K562 (cell line): ENCODE measurements around the gene USP15. TPM values are rescaled to one million over a fixed set of nuclear protein-coding genes. Genes with fewer than 3 reads are reported as not detected.
A peak's percentile ranks its signal among the peaks of the same experiment; 100 is the strongest.

ENCODE experiments used
- ATAC-seq: fragments of 200-7000 bp; cut with Tn5 transposase; 3 replicates; pipeline ENCODE4 v1.9.1; 2020; ENCODE audit warnings: moderate library complexity
- BruUV-seq: library from RNA; stranded (reverse); fragments of 400-500 nt; replicated peaks from 2 replicates; lab custom pipeline; 2021; lab: Mats Ljungman, UMichigan
- CTCF ChIA-PET: fragments of 300-600 bp; formaldehyde crosslinking; extraction: SDS; loops from one replicate; lab custom pipeline; 2021; ENCODE audit warnings: low intra/inter-chr PET ratio; lab: Yijun Ruan, JAX
- POLR2A ChIA-PET: fragments of 300-600, 350-650 bp; sonication (Branson Sonifier 250); formaldehyde crosslinking; extraction: SDS; loops from one replicate; lab custom pipeline; 2021; ENCODE audit warnings: antibody characterized with exemption, inconsistent platforms; lab: Yijun Ruan, JAX
- DNase-seq, 4 experiments: peaks; one replicate each; pipeline versions ENCODE4 v3.0.0 to v3.0.0-alpha.2; 2011 to 2018; ENCODE audit warnings: low spot score in 3 of 4, mixed read lengths in 3 of 4; ENCODE audit errors: extremely low read depth in 1 of 4
- FAIRE-seq: peaks from 2 replicates; lab custom pipeline; 2011; peaks lifted over from hg19 to GRCh38; lab: Jason Lieb, UNC
- H2AFZ ChIP-seq: 2 replicates; pipeline ENCODE4 v1.6.0; 2011; ENCODE audit warnings: low read depth, low read length, control low read depth, inconsistent platforms
- H3K27ac ChIP-seq: fragments of 200-600 bp; 3 replicates; pipeline ENCODE4 v1.8.0; 2011; ENCODE audit warnings: low read depth, mild to moderate bottlenecking, control low read depth, inconsistent platforms, low read length, moderate library complexity, mixed read lengths; ENCODE audit errors: extremely low read depth
- H3K27me3 ChIP-seq, 2 experiments: fragments of 300-600 bp in 1 of 2; 2 replicates in 1 of 2; 3 replicates in 1 of 2; pipeline versions ENCODE4 v1.6.0 to v1.8.0; 2011; ENCODE audit warnings: inconsistent platforms in 2 of 2, low read length in 2 of 2, mild to moderate bottlenecking in 1 of 2, mixed read lengths in 1 of 2, moderate library complexity in 1 of 2; ENCODE audit not compliant: control insufficient read depth in 2 of 2, insufficient read depth in 2 of 2
- H3K36me3 ChIP-seq: fragments of 300-600 bp; 3 replicates; pipeline ENCODE4 v1.8.0; 2011; ENCODE audit warnings: mild to moderate bottlenecking, low read length, inconsistent platforms; ENCODE audit not compliant: control insufficient read depth, insufficient read depth
- H3K4me1 ChIP-seq, 2 experiments: fragments of 200-600 bp in 1 of 2; replicated peaks in 1 of 2; 2 replicates in 1 of 2; 3 replicates in 1 of 2; pipeline versions ENCODE4 v1.5.1 to v1.8.0; 2011; ENCODE audit warnings: inconsistent platforms in 2 of 2, low read length in 2 of 2, mild to moderate bottlenecking in 1 of 2, mixed read lengths in 1 of 2, moderate library complexity in 1 of 2; ENCODE audit not compliant: control insufficient read depth in 2 of 2, insufficient read depth in 2 of 2
- H3K4me2 ChIP-seq: 2 replicates; pipeline ENCODE4 v1.6.1; 2011; ENCODE audit warnings: low read length, control low read depth, inconsistent platforms, mixed read lengths; ENCODE audit not compliant: insufficient read depth
- H3K4me3 ChIP-seq: fragments of 200-600 bp; sonication (generic), shearing (Covaris generic); 2 replicates; pipeline ENCODE4 v1.5.1; 2016; ENCODE audit warnings: control low read depth, inconsistent platforms
- H3K79me2 ChIP-seq: fragments of 200-600 bp; 3 replicates; pipeline ENCODE4 v1.8.0; 2011; ENCODE audit warnings: low read length, inconsistent platforms; ENCODE audit not compliant: control insufficient read depth, insufficient read depth
- H3K9ac ChIP-seq, 2 experiments: 2 replicates each; pipeline versions ENCODE4 v1.6.0 to v1.6.1; 2011; ENCODE audit warnings: low read depth in 2 of 2, low read length in 2 of 2, control low read depth in 1 of 2, inconsistent platforms in 1 of 2, mild to moderate bottlenecking in 1 of 2, mixed read lengths in 1 of 2; ENCODE audit not compliant: insufficient read depth in 1 of 2
- H3K9me1 ChIP-seq: one replicate; pipeline ENCODE4 v1.6.0; 2011; ENCODE audit warnings: inconsistent platforms, mild to moderate bottlenecking, low read length, moderate library complexity; ENCODE audit not compliant: control insufficient read depth, insufficient read depth
- H3K9me3 ChIP-seq: replicated peaks from 2 replicates; pipeline ENCODE4 v1.5.1; 2011; ENCODE audit warnings: low read depth, low read length, inconsistent platforms; ENCODE audit not compliant: control insufficient read depth, insufficient read depth
- H4K20me1 ChIP-seq: replicated peaks from 2 replicates; pipeline ENCODE4 v1.6.1; 2011; ENCODE audit warnings: low read length, inconsistent platforms, mixed read lengths; ENCODE audit not compliant: control insufficient read depth, insufficient read depth
- ARID1B ChIP-seq: fragments of 450-650 bp; IDR thresholded peaks from 2 replicates; pipeline ENCODE4 v1.6.1; 2016; ENCODE audit warnings: antibody characterized with exemption, mild to moderate bottlenecking, inconsistent platforms
- GTF2F1 ChIP-seq: IDR thresholded peaks from 2 replicates; pipeline ENCODE4 v1.6.1; 2011; ENCODE audit warnings: low read depth, low read length, improper control_type of control experiment
- HDAC3 ChIP-seq: fragments of 450-650 bp; IDR thresholded peaks from 2 replicates; pipeline ENCODE4 v1.6.1; 2018; ENCODE audit warnings: borderline replicate concordance, mild to moderate bottlenecking, moderate library complexity; ENCODE audit not compliant: partially characterized antibody
- KDM1A ChIP-seq, 2 experiments: fragments of 450-650 bp; IDR thresholded peaks; 2 replicates each; pipeline ENCODE4 v1.6.1; 2016; ENCODE audit warnings: mild to moderate bottlenecking in 2 of 2
- MAFF ChIP-seq: IDR thresholded peaks from 2 replicates; pipeline ENCODE4 v1.6.1; 2012; ENCODE audit warnings: low read length, improper control_type of control experiment
- MEF2D ChIP-seq: conservative IDR thresholded peaks from 2 replicates; pipeline ENCODE4 v1.6.1; 2016; ENCODE audit warnings: low read depth, missing genetic modification characterization, missing compliant biosample characterization
- MTF1 ChIP-seq: fragments of 250-450 bp; sonication (Bioruptor Pico); IDR thresholded peaks from 2 replicates; pipeline ENCODE4 v1.9.0; 2021; ENCODE audit warnings: moderate library complexity, mild to moderate bottlenecking, inconsistent platforms, borderline replicate concordance
- MYC ChIP-seq, 2 experiments: fragments of 250-450 bp in 1 of 2; sonication (Bioruptor Pico) in 1 of 2; IDR thresholded peaks; 2 replicates each; pipeline versions ENCODE4 v1.5.1 to v1.6.1; 2012 to 2021; ENCODE audit warnings: low read depth in 2 of 2, borderline replicate concordance in 1 of 2, improper control_type of control experiment in 1 of 2, low read length in 1 of 2, mild to moderate bottlenecking in 1 of 2, moderate library complexity in 1 of 2
- POLR2H ChIP-seq: IDR thresholded peaks from 2 replicates; pipeline ENCODE4 v1.6.1; 2016; ENCODE audit warnings: missing genetic modification characterization, low read depth, mild to moderate bottlenecking, control low read depth, missing compliant biosample characterization, moderate library complexity
- TARDBP ChIP-seq: fragments of 450-650 bp; IDR thresholded peaks from 2 replicates; pipeline ENCODE4 v1.6.1; 2016
- YBX1 ChIP-seq: fragments of 450-650 bp; IDR thresholded peaks from 2 replicates; pipeline ENCODE4 v1.7.1; 2016; ENCODE audit warnings: mild to moderate bottlenecking
- ZC3H8 ChIP-seq: fragments of 450-650 bp; IDR thresholded peaks from 2 replicates; pipeline ENCODE4 v1.6.1; 2017
- ZKSCAN8 ChIP-seq: fragments of 200-800 bp; sonication (Bioruptor generic); IDR thresholded peaks from 2 replicates; pipeline ENCODE4 v1.6.1; 2016; ENCODE audit warnings: missing genetic modification characterization, missing compliant biosample characterization
- ZNF212 ChIP-seq: fragments of 450-650 bp; formaldehyde crosslinking; IDR thresholded peaks from 2 replicates; pipeline ENCODE4 v1.4.0; 2020; ENCODE audit warnings: mild to moderate bottlenecking
- ZNF253 ChIP-seq: fragments of 250-450 bp; sonication (Bioruptor Pico); conservative IDR thresholded peaks from 2 replicates; pipeline ENCODE4 v1.6.1; 2021; ENCODE audit warnings: mild to moderate bottlenecking
- WGBS: fragments of 100-300 bp; shearing (Covaris generic); methylation state at CpG from one replicate; pipeline ENCODE4 v1.1.6; 2016; ENCODE audit warnings: low coverage, mixed read lengths; ENCODE audit not compliant: insufficient coverage; ENCODE audit errors: missing lambda C conversion rate; 5-methylcytosine and 5-hydroxymethylcytosine counted together
- in situ Hi-C: fragments of 300-500 bp; cut with MboI; formaldehyde crosslinking; loops from 4 replicates; pipeline ENCODE4 v1.15.0; 2018; ENCODE audit warnings: inconsistent platforms, mixed read lengths
- intact Hi-C: fragments of 100-400 bp; cut with micrococcal nuclease; formaldehyde crosslinking; loops from 2 replicates; pipeline ENCODE4 v1.14.2; 2022
- polyA plus RNA-seq, 8 experiments: library from polyadenylated mRNA; depleted of rRNA in 4 of 8; stranded (reverse) in 5 of 8; unstranded in 3 of 8; fragments of >200 nt; fragmentation: Nextera tagmentation in 2 of 8; fragmentation: Illumina TruSeq in 1 of 8; extraction: Ambion mirVana in 2 of 8; extraction: Trizol in 1 of 8; gene quantifications; 2 replicates each; pipeline versions ENCODE4 v1.2.1 to v1.2.3, GENCODE V29; 2011 to 2014; ENCODE audit warnings: inconsistent platforms in 1 of 8, missing spikeins in 1 of 8
- total RNA-seq, 7 experiments: library from RNA; depleted of rRNA in 6 of 7; stranded (reverse); fragments of >200 nt in 6 of 7; fragmentation: Illumina TruSeq in 2 of 7; extraction: Trizol in 2 of 7; gene quantifications; 2 replicates each; pipeline versions ENCODE4 v1.2.1 to v1.2.3, GENCODE V29; 2011 to 2021; ENCODE audit warnings: low replicate concordance in 1 of 7
- TF ChIP-seq, protein P1 (sequence below): IDR thresholded peaks from 2 replicates; pipeline ENCODE4 v1.6.1; 2011; ENCODE audit warnings: borderline replicate concordance, low read depth, mild to moderate bottlenecking, moderate library complexity, low read length; ENCODE audit not compliant: insufficient read depth, poor library complexity, severe bottlenecking

Gene USP15
- total and polyA plus RNA-seq, 9 of the 15 experiments (the other 6 are each of a cell fraction or from before 2014, with no cell fraction given), result 140 to 272 (median 182) TPM

DNA sequence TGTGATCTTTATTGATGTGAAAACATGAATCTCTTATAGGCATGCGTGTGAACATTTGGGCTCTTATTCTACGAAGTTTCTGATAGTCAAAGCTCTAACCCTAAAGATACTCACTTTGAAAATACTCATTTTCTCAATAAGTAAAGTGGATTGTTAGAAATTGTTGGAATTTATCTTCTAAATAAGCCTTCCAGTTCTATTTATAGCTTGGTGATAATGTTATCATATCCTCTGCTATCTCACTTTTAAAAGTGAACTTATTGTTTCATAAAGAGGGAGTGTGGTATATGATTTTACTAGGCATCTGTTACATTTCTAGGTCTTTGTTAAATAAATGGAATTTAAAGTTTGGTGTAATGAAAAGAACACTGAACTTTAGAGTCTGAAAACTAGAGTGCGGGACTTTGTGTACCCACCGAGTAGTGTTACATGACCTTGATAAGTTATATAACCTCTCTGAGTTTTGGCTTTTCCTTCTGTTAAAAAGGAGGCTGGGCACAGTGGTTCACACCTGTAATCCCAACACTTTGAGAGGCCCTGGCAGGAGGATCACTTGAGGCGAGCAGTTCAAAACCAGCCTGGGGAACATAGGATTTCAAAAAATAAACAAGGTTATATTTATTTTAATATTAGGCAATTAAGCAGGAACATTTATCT is 13.6 kb downstream of the USP15 start:
- in situ Hi-C loops, result no loop called here

More for the DNA sequence above, 13.6 kb downstream of the USP15 start:
- FAIRE-seq (no peak), ATAC-seq (peak; percentile 4; the same call in 1 of the 3 replicates), DNase-seq (no peak)
- Histone ChIP-seq H3K27me3 (no peaks in the 10 kb centered on the region), H3K79me2 (peaks cover 100% of the 10 kb centered on the region), H3K9me3 (no peaks in the 10 kb centered on the region), H4K20me1 (peaks cover 47% of the 10 kb centered on the region; the same call in 1 of the 2 replicates), H3K4me2 (peak overlapping the region; percentile 29; the same call in 1 of the 2 replicates), H3K4me3 (no peak overlapping the region), H3K27ac (peak overlapping the region; percentile 59; the same call in 2 of the 3 replicates), H3K36me3 (peaks cover 46% of the 10 kb centered on the region; the same call in 2 of the 3 replicates), H2AFZ (no peak overlapping the region), H3K4me1 (peaks cover 7 to 62% of the 10 kb centered on the region in 2 experiments; a peak in 4 of 5 replicates), H3K9ac (peak overlapping the region in 1 of 2 experiments; percentile 12; a peak in 3 of 4 replicates), H3K9me1 (no peaks in the 10 kb centered on the region)
- intact Hi-C loops, result no loop called here
- ChIA-PET POLR2A (interaction anchor here (0.5 to 2.6 kb wide), 3 partner anchors 10 to 14 kb away, joined by 3 to 11 read pairs (median 4); partner anchors contain the start of gene USP15), CTCF (no interaction called here)
- TF ChIP-seq ZC3H8 (no peak), YBX1 (no peak), ZKSCAN8 (CRISPR knock-in tag) (no peak), GTF2F1 (no peak), ZNF253 (CRISPR knock-in tag) (no peak), KDM1A (IDR thresholded peaks at IDR 0.05) (no peak), ZNF212 (CRISPR knock-in tag) (no peak), POLR2H (tag) (0 out of 2 replicates have a peak, but pooled peaks have one; percentile 2), ARID1B (0 out of 2 replicates have a peak, but pooled peaks have one; percentile 11), MYC (IDR thresholded peaks at IDR 0.05; ENCODE audit: low read depth, low read length) (no peak), MYC (CRISPR knock-in tag; IDR thresholded peaks at IDR 0.05; ENCODE audit: borderline replicate concordance, low read depth) (no peak), MAFF (no peak), TARDBP (no peak), MEF2D (tag) (peak; percentile 54; the same call in 1 of the 2 replicates), HDAC3 (no peak), MTF1 (CRISPR knock-in tag) (no peak)
- TF ChIP-seq, protein P1, sequence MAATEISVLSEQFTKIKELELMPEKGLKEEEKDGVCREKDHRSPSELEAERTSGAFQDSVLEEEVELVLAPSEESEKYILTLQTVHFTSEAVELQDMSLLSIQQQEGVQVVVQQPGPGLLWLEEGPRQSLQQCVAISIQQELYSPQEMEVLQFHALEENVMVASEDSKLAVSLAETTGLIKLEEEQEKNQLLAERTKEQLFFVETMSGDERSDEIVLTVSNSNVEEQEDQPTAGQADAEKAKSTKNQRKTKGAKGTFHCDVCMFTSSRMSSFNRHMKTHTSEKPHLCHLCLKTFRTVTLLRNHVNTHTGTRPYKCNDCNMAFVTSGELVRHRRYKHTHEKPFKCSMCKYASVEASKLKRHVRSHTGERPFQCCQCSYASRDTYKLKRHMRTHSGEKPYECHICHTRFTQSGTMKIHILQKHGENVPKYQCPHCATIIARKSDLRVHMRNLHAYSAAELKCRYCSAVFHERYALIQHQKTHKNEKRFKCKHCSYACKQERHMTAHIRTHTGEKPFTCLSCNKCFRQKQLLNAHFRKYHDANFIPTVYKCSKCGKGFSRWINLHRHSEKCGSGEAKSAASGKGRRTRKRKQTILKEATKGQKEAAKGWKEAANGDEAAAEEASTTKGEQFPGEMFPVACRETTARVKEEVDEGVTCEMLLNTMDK, result no peak
- BruUV-seq, result no TSS peak
- WGBS, result 28% methylated on average over 5 of the region's 5 CpGs
